PC-3 (cell line): ENCODE data around the gene PLA2G12A. TPM values are rescaled to one million over a fixed set of nuclear protein-coding genes. Genes with fewer than 3 reads are reported as not detected.

Source experiments
- ATAC-seq: fragments of 200-7000 bp; cut with Tn5 transposase; 2 replicates; pipeline ENCODE4 v1.9.1; 2020; ENCODE audit warnings: mild to moderate bottlenecking, moderate library complexity
- BruUV-seq: library from RNA; stranded (reverse); fragments of 400-500 nt; replicated peaks from 2 replicates; lab custom pipeline; 2021; lab: Mats Ljungman, UMichigan
- CTCF ChIA-PET: fragments of 300-600 bp; sonication (Branson Sonifier 250); formaldehyde crosslinking; loops from one replicate; lab custom pipeline; 2022; ENCODE audit warnings: antibody characterized with exemption; lab: Charles Lee
- POLR2A ChIA-PET: fragments of 300-600 bp; sonication (Branson Sonifier 250); formaldehyde crosslinking; loops from one replicate; lab custom pipeline; 2022; ENCODE audit warnings: antibody characterized with exemption; ENCODE audit not compliant: unreplicated experiment; lab: Charles Lee
- DNase-seq: peaks from one replicate; pipeline ENCODE4 v3.0.0-alpha.2; 2015
- H2AFZ ChIP-seq: fragments of 300-600 bp; sonication (generic); 2 replicates; pipeline ENCODE4 v1.6.0; 2016; ENCODE audit warnings: antibody characterized with exemption, low read length
- H3F3A ChIP-seq: fragments of 300-600 bp; sonication (generic); one replicate; pipeline ENCODE4 v1.6.0; 2017; ENCODE audit warnings: antibody characterized with exemption, low read length, control low read depth, mild to moderate bottlenecking; ENCODE audit not compliant: unreplicated experiment
- H3K27ac ChIP-seq: fragments of 300-600 bp; sonication (generic); 2 replicates; pipeline ENCODE4 v1.5.1; 2016; ENCODE audit warnings: mild to moderate bottlenecking, low read length
- H3K27me3 ChIP-seq: fragments of 300-600 bp; sonication (generic); 2 replicates; pipeline ENCODE4 v1.6.1; 2016; ENCODE audit warnings: low read length, mixed read lengths
- H3K36me3 ChIP-seq: fragments of 300-600 bp; sonication (generic); 2 replicates; pipeline ENCODE4 v1.6.1; 2016; ENCODE audit warnings: low read depth, mixed run types, low read length, mixed read lengths
- H3K4me1 ChIP-seq: fragments of 300-600 bp; sonication (generic); 2 replicates; pipeline ENCODE4 v1.5.1; 2016; ENCODE audit warnings: low read length; ENCODE audit not compliant: insufficient read depth
- H3K4me2 ChIP-seq: fragments of 300-600 bp; sonication (generic); 2 replicates; pipeline ENCODE4 v1.6.0; 2016; ENCODE audit warnings: low read length
- H3K4me3 ChIP-seq: fragments of 300-600 bp; sonication (generic); 2 replicates; pipeline ENCODE4 v1.5.1; 2016; ENCODE audit warnings: mild to moderate bottlenecking, low read length, mixed read lengths
- H3K79me2 ChIP-seq: fragments of 300-600 bp; sonication (generic); 2 replicates; pipeline ENCODE4 v1.6.1; 2017; ENCODE audit warnings: low read length, mixed read lengths
- H3K9ac ChIP-seq: fragments of 300-600 bp; sonication (generic); 2 replicates; pipeline ENCODE4 v1.6.0; 2016; ENCODE audit warnings: mild to moderate bottlenecking, low read length
- H3K9me2 ChIP-seq: fragments of 300-600 bp; sonication (generic); replicated peaks from 2 replicates; pipeline ENCODE4 v1.6.1; 2016; ENCODE audit warnings: mixed run types, low read length, mixed read lengths
- H3K9me3 ChIP-seq: fragments of 300-600 bp; sonication (generic); 2 replicates; pipeline ENCODE4 v1.6.1; 2016; ENCODE audit warnings: low read length, mixed read lengths
- H4K20me1 ChIP-seq: fragments of 300-600 bp; sonication (generic); 2 replicates; pipeline ENCODE4 v1.6.1; 2016; ENCODE audit warnings: low read length, mixed read lengths
- CTCF ChIP-seq: fragments of 300-600 bp; sonication (generic); conservative IDR thresholded peaks from 2 replicates; pipeline ENCODE4 v1.5.1; 2017; ENCODE audit warnings: antibody characterized with exemption, low read depth, mild to moderate bottlenecking, low read length
- EZH2 ChIP-seq: fragments of 300-600 bp; sonication (generic); IDR thresholded peaks from one replicate; pipeline ENCODE4 v1.6.1; 2017; ENCODE audit warnings: antibody characterized with exemption, mild to moderate bottlenecking, low read length; ENCODE audit not compliant: unreplicated experiment
- EZH2phosphoT487 ChIP-seq: fragments of 300-600 bp; sonication (generic); IDR thresholded peaks from 2 replicates; pipeline ENCODE4 v1.6.1; 2018; ENCODE audit warnings: mild to moderate bottlenecking, antibody characterized with exemption, low read length, borderline replicate concordance
- intact Hi-C: fragments of 100-400 bp; cut with micrococcal nuclease; formaldehyde crosslinking; loops from 2 replicates; pipeline ENCODE4 v1.9.0; 2023
- total RNA-seq: library from RNA; depleted of rRNA; stranded (reverse); fragments of >200 nt; gene quantifications from 2 replicates; pipeline ENCODE4 v1.2.3, GENCODE V29; 2014

PLA2G12A gene
- total RNA-seq, 1 experiment from 2014 or later, result 51.6 TPM

GRCh38 chr4:109764376-109764775 is 34.5 kb upstream of the PLA2G12A start:
- no peaks in the 10 kb centered on the region for H3K4me1 ChIP-seq
- no peaks in the 10 kb centered on the region for H3K79me2 ChIP-seq
- H4K20me1 ChIP-seq, result no peaks in the 10 kb centered on the region
- no peaks in the 10 kb centered on the region for H3F3A ChIP-seq
- H2AFZ ChIP-seq, result no peak overlapping the region
- no peaks in the 10 kb centered on the region for H3K36me3 ChIP-seq
- H3K27me3 ChIP-seq, result no peaks in the 10 kb centered on the region
- intact Hi-C loops, result no loop called here
- H3K9me2 ChIP-seq, result no peaks in the 10 kb centered on the region
- TF ChIP-seq EZH2 (no peak), EZH2phosphoT487 (no peak), CTCF (no peak)
- no peak overlapping the region for H3K27ac ChIP-seq
- CTCF ChIA-PET, result no interaction called here
- no peak overlapping the region for H3K4me3 ChIP-seq
- no peak overlapping the region for H3K9ac ChIP-seq
- DNase-seq (no peak), ATAC-seq (no peak)
- H3K4me2 ChIP-seq, result no peak overlapping the region
- BruUV-seq, result no TSS peak
- no peaks in the 10 kb centered on the region for H3K9me3 ChIP-seq
- POLR2A ChIA-PET, result no interaction called here

- Histone ChIP-seq H3K79me2 (no peaks in the 10 kb centered on the region), H3K4me1 (no peaks in the 10 kb centered on the region), H3K4me2 (no peak overlapping the region), H2AFZ (no peak overlapping the region), H3K36me3 (no peaks in the 10 kb centered on the region), H3K27me3 (no peaks in the 10 kb centered on the region), H3K9ac (no peak overlapping the region), H3K27ac (no peak overlapping the region), H3K9me2 (no peaks in the 10 kb centered on the region), H3K9me3 (no peaks in the 10 kb centered on the region), H3K4me3 (no peak overlapping the region), H3F3A (no peaks in the 10 kb centered on the region), H4K20me1 (no peaks in the 10 kb centered on the region)
- BruUV-seq, result no TSS peak
- no peak for TF ChIP-seq CTCF
- TF ChIP-seq EZH2, result no peak
- no peak for TF ChIP-seq EZH2phosphoT487
- DNase-seq (no peak), ATAC-seq (no peak)
- intact Hi-C loops, result no loop called here
- ChIA-PET POLR2A (no interaction called here), CTCF (no interaction called here)
Measured at GRCh38 chr4:109760682-109761081, 30.8 kb upstream of the PLA2G12A start.

GRCh38 chr4:109755656-109756055 is 25.8 kb upstream of the PLA2G12A start:
- no peaks in the 10 kb centered on the region for H4K20me1 ChIP-seq
- no peak overlapping the region for H3K4me2 ChIP-seq
- H2AFZ ChIP-seq, result no peak overlapping the region
- H3K9me3 ChIP-seq, result no peaks in the 10 kb centered on the region
- TF ChIP-seq CTCF (no peak), EZH2 (no peak), EZH2phosphoT487 (no peak)
- no peak overlapping the region for H3K9ac ChIP-seq
- H3K27ac ChIP-seq, result no peak overlapping the region
- ATAC-seq (no peak), DNase-seq (no peak)
- ChIA-PET CTCF (no interaction called here), POLR2A (no interaction called here)
- no peaks in the 10 kb centered on the region for H3K27me3 ChIP-seq
- H3K36me3 ChIP-seq, result no peaks in the 10 kb centered on the region
- intact Hi-C loops, result no loop called here
- H3K4me1 ChIP-seq, result no peaks in the 10 kb centered on the region
- H3K4me3 ChIP-seq, result no peak overlapping the region
- no TSS peak for BruUV-seq
- H3K79me2 ChIP-seq, result no peaks in the 10 kb centered on the region
- H3F3A ChIP-seq, result no peaks in the 10 kb centered on the region
- no peaks in the 10 kb centered on the region for H3K9me2 ChIP-seq
